Lung microvascular endothelial cell (primary cell): Measurements from ENCODE around the gene ADAMTS18. TPM values are rescaled to one million over a fixed set of nuclear protein-coding genes. Genes with fewer than 3 reads are reported as not detected.
A peak's percentile ranks its signal among the peaks of the same experiment; 100 is the strongest.

Source experiments
- DNase-seq, 2 donors: peaks; one replicate each; pipeline versions ENCODE4 v3.0.0 to v3.0.0-alpha.2; 2010; ENCODE audit warnings: low read depth in 2 of 2
- total RNA-seq: library from RNA; depleted of rRNA; stranded (reverse); fragments of >200 nt; gene quantifications from 2 replicates; pipeline ENCODE4 v1.2.1, GENCODE V29; 2014

ADAMTS18 gene
- total RNA-seq, 1 donor from 2014 or later, result 11.5 TPM

DNA sequence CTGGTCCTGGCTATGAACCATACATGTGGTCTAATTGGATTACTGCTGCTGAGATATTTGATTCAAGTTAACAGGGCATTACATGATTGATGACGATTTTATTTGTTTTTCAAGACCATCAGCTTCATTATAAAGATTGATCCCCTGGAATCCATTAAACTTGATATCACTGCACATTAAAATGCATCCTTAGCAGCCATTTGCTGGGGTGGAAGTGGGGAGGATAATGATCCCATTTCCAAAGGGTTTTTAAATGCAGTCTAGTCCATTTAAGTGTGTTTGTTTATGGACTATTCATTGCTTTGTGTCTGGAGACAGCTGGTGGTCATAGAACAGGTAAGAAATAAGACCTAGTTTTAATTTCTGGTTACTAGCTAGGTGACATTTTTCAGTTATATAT lies 40.9 kb downstream of the ADAMTS18 start:
- DNase-seq, result no peak

DNA sequence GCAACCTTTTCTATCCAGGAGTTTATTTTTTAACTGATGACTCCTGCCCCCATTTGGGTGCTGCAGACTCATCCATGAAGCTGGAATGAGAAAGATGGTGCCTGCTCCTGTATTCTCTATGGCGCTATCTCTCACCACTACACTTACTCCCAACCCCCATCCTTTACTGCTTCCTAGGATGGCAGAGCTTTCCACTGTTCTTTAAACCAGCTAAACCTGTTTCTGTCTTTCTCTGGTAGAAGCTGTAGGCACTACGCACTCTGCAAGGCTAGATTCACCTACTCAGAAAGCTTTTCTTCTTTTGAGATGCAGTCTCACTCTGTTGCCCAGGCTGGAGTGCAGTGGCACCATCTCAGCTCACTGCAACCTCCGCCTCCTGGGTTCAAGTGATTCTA lies 47.0 kb downstream of the ADAMTS18 start:
- no peak for DNase-seq

DNA sequence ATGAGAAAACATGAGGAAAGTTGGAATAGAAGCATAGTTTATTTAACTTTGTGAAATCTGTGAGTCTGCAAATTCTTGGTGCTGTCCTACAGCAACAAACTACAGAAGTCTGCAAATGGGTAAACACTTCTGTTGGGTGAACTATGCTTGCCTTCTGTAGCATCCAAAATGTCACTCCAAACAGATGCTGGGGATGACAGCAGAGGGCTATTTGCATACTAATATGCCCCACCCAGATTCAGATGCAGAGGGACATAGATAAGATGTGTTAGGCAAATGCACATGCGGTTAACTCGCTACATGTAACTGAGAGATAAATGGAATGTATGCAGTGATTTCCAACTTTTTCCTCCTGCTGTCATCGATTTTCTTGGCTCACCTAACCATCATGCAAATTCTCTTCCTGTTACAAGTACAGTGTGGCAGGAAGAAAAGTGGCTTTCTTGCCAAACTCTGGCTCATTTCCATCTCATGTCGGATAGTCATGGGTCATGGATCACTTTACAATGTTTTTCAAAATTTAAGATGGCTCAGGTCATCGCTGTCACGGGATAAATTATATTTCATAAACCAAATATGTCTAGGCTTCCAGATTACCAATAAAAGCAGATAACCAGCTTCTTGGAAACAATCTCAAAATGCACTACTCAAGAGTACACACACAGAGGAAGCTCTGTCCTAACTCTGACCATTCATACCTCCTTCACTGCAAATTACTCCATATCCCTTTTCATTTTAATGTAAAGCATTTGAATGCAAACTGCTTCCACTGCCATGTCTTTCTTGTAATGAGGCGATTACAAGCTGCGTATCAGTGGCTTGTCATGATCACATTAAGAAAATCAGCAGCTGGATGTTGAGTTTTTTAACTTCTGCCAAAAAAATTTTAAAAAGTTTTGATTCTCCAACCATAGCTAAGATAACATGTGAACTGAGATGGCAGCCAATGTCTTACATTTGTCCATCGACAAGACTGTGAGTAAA lies 47.7 kb downstream of the ADAMTS18 start:
- peak; percentile 45 to 72 for DNase-seq

DNA sequence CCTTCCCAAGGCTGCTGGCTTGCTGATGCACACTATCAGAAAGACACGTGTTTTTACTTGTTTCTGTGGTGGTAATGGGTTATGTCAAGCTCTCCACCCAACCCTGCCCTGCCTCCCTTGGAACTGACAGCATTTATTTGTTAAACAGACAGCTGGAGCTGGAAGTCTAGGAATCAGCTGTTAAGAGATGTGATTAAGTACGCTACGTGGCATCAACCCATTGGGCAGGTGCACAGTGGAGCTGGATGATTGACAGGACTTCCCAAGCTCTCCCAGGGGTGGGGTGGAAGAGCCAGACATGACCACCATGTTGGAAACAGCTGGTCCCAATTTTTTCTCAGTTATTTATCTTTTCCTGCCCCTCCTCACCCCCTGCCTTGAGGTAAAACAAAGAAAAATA lies 49.4 kb downstream of the ADAMTS18 start:
- peak in 1 of 2 donors; percentile 35 for DNase-seq

DNA sequence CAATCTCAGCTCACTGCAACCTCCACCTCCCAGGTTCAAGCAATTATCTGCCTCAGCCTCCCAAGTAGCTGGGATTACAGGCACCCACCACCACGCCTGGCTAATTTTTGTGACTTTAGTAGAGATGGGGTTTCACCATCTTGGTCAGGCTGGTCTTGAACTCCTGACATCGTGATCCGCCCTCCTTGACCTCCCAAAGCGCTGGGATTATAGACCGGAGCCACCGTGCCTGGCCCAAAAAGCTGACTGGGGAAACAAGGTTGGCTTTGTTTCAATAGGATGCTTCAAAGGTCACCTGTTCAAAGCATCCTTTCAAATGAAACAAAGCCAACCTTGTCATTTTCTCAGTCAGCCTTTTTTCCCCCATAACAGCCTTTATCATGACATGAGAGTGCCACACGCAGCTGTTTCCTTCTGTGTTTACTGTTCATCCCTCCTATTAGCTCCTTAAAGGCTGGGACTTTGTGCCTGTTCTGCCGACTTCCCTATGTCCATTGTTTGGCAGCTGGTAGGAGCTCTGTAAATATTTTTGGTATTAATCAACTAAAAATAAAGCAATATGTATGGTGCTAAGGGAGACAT lies 51.1 kb downstream of the ADAMTS18 start:
- no peak for DNase-seq

DNA sequence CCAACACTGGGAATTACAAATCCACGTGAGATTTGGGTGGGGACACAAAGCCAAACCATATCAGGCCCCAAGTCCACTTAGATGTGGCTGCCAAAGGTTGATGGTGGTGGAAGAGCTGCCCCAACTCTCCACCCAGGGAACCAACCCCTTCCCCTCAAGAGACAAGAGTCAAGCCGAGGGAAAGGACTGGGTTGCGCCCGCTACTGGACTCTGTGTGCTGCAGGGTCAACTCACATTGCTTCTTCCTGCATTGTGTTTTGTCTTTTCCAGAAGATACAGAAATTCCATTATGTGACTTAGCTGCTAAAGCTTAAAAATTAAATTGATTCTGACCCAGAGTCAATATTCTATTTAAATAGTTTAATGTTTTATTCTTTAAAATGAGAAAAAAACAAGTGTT lies 58.5 kb downstream of the ADAMTS18 start:
- DNase-seq, result no peak

DNA sequence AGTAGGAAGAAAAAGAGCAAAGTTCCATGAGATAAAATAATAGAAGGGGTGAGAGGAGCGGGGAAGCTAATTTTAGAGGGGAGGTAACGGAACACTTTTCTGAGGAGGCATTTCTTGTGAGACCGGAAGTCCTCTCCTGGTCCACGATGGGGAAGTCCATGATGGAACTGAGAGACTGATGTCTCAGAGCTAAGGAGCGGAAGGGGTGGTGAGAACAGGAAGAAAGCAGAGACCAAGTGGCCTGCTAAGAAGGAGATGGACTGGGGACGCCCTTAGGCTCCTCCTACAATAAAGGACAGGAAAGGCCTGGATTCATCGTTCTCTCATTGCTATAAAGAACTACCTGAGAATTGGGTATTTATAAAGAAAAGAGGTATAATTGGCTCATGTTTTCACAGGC lies 59.4 kb downstream of the ADAMTS18 start:
- no peak for DNase-seq

DNA sequence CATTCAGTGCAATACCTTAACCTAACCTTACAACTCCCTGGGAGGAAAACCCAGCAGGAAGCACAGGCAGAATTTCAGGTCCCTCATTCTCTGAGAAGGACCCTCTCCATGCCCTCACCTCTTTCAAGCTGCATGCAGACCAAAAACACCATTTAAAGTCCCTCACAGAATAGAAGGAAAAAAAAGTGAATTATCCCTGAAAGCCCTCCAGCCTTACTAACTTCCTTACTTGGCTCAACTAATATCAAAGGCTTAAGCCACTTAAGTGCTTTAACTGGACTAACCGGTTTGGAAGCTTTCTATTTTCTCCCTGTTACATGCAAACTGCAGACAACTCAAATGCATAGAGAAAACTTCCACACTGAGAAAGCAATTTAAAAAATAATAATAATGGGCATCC lies 60.5 kb downstream of the ADAMTS18 start:
- no peak for DNase-seq

DNA sequence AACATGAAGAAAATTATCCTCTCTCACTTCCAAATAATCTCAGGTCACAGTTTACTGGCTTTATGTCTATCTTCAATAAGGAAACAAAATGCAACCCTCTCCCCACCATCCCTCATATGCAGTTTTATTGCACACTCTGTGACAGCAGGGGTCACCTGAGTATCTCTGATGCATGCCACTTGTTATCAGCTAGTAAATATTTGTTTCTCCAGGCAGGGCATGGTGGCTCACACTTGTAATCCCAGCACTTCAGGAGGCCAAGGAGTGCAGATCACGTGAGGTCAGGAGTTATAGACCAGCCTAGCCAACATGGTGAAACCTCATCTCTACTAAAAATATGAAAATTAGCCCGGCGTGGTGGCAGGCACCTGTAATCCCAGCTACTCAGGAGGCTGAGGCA lies 61.1 kb downstream of the ADAMTS18 start:
- DNase-seq, result no peak

DNA sequence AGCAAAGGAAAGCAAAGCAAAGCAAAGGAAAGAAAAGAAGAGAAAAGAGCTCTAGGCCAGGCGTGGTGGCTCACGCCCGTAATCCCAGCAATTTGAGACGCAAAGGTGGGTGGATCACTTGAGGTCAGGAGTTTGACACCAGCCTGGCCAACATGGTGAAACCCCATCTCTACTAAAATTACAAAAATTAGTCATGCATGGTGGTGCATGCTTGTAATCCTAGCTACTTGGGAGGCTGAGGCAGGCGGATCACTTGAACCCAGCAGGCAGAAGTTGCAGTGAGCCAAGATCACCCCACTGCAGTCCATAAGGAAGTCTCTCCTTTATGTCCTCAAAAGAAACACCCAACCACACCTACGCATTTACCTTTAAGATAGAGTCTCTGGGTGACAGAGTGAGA lies 70.1 kb downstream of the ADAMTS18 start:
- DNase-seq, result no peak

DNA sequence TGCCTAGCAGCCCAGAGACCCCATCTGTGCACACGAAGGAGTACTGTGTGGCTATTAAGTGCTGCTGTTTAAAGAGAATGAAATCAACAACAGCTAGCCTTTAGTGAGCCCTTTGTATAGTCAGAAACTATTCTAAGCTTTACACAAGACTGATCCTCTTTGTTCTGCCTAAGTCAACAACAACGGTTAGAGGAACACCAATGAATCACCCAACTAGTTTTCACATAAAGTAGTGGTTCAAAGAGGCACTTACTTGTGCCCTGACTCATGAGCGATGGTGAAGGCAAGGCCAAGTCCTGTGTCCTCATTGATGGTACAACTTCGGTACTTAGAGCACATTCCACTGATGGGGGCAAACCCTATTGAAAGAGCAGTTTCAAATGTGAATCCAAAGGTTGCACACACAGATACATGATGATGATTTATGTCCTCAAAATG lies 75.8 kb downstream of the ADAMTS18 start:
- DNase-seq, result peak; percentile 20 to 57

DNA sequence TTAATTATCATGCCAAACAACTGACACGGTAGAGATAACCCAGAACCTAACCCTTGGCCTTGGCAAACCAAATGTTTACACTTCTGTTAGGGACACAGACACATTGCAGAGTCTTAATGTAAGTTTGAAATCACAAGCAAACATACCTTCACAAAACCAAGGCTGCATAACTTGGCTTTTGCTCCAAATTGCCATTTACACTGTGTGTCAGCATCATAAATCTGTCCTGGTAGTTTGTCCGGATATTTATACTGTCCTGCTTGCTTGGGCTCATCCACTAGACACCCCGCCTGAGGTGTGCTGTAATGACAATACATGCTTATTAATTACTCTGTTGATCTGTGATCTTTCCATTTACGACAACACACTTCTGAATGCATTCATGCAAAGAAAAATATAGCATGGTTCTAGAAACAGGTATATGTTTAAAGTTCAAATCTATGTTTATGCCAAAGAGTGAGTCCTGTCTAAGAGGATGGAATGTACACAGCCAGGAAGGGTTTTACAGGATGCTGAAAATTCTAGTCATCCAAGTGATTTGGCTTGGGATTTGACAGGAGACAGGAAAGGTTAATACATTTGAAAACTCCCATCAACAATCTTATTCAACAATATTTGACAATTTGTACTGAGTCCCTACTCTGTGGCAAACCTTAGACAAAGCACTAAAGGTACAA lies 81.1 kb downstream of the ADAMTS18 start:
- peak in 1 of 2 donors; percentile 65 for DNase-seq

DNA sequence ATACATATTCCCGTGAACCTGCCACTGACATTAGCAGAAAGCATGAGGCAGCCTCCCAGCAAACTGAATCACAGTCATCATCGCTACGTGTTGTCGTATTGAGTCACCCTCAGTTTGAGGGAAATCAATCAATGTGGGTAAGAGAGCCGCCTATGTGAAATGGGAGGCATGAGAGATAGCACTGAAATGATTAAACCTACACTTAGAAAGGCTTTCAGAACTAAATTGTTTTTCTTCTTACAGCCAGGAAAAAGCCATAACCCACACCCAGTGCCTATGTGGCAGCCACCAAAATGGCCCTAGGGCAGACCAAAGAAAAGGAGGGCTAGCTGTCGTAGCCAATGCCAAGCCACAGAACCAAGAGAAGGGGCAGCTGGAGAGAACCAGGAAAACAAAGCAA lies 90.5 kb downstream of the ADAMTS18 start:
- DNase-seq, result no peak

DNA sequence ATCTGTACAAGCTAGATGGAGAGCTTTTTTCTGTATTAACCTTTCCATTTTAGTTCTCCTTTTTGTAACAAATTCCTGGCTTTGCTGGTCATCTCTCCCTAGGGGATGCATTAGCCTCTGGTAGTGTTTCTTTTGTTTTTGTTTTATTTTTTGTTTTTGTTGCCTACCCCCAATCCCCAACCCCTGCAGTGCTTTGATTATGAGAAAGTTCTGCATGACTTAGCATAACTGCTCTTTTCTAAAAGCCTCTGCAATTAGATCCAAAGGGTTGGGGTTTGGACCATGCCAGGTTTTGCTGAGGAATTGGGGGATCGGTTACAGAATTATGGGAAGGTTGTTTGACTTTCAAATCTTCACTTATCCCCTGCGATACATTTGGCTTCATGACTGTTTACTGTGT lies 98.2 kb downstream of the ADAMTS18 start:
- no peak for DNase-seq

DNA sequence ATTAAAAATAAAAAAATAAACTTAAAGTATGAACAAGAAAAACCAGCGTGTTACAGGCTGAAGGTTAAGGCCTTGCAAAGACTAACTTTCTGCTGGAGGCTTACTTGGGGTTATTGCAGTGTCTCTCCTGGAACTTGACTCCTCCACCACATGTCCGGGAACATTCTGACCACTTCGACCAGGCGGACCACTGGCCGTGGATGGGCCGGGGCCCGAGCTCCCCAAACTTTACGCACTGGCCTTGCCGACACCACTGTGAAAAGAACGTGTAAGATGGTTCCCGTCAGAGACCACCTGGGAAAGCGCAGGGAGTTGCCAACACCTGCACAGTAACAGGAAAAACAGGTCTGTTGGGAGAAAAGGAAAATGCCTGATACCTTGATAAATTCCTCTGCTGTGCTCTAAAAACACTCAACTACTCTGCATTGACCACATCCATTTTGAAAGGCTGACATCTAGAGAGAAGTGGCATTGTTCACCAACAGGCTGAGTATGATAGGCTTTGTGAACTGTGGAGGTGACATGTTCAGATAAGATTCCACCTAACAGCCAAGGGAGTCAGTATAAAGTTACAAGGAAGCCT lies 99.1 kb downstream of the ADAMTS18 start:
- no peak for DNase-seq

DNA sequence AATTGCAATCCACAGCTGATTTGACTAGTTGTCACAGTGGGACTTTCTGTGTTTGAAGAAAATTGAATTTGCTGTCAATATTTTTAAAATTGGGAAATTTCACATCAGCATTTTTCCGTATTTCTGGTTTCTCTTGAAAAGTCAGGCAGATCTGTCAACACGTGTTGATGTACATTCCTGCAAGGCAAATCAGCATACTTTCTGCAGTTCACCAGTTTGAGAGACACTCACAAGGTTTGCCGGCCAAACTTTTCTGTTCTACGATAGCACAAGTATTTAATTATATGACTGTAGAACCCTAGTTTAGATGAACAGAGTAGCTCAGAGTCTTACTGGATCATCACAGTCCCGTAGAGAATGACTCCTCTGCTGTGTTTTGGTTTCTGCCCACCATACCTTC lies 102.0 kb downstream of the ADAMTS18 start:
- DNase-seq, result no peak

DNA sequence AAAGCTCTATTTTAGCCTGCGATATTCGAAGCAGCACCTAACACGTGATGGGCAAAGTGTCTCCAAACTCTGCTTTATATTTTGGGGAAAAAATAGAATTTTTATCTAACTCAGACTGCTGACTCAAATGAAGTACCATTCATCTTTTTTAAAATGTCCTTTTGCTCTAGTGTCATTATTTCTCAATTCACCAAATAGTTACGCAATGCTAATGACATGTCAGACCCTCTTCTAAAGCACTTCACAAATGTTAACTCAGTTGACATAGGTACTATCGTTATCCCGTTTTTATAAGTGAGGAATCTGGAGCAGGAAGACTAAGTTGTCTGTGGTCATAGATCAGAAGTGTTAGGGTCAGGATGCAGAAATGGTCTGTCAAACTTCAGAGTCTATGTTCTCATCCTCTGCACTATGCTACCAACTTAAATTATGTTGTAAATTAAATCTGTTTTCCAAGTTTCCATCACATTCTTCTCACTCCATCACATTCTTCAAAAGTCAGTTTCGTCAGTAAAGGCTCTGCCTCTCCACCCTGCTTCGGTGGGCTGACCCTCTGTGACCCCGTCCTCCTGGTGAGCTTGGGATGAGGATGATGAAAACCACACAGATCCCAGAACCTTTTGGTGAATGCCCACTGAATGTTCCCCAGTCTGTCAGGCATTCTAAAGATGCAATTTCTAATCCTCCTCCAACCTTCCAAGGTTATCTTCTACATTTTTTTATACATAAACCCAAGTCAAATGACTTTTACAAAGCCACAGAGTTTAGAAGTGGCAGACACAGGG lies 102.8 kb downstream of the ADAMTS18 start:
- DNase-seq, result no peak

DNA sequence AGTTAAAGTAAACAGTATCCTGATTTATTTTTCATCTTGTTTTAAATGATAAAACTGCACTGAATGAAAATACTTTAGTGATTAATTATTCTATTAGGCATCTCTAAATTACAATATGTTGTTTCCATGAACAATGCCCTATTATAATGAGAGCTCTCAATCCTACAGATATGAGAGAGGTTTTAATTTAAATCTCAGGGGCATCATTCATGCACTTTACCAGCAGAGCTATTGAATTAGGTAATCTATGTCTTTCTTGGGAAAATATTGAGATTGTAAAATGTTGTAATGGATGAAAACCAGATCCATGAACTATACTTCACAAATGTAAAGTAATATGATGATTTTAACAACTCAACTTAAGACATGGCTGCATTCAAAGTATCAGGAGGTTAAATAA lies 103.8 kb downstream of the ADAMTS18 start:
- DNase-seq, result no peak

DNA sequence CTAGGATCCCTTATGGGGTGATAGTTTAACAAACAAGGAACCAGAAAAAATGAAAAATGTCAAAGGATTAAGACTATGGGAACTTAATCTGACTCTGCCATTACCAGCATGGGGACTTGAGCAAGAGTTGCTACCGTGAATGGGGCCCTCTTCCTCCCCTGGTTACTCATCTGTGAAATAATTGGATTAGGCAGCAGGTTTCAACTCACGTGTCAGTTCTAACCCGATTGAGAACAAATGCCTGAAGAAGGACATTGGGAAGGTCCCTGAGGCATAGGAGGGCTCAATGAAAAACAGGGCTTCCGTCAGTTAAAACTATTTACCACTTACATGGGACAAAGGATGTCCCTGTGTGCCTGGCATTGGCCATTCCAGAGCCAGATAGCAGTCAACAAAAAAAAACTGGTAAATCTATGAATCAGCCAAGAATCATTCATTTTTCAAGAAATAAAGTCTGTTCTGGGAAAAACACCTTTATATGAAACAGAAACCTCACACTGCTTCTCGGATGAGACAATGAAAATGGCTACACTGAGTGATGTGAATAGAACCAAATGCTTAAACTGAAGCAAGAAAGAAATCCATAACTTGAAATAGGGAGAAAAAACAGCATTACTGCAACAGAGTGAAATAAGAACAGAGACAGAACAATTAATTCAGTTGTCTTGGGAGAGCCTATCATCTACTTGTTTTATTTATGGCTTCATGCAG lies 104.3 kb downstream of the ADAMTS18 start:
- DNase-seq, result no peak

DNA sequence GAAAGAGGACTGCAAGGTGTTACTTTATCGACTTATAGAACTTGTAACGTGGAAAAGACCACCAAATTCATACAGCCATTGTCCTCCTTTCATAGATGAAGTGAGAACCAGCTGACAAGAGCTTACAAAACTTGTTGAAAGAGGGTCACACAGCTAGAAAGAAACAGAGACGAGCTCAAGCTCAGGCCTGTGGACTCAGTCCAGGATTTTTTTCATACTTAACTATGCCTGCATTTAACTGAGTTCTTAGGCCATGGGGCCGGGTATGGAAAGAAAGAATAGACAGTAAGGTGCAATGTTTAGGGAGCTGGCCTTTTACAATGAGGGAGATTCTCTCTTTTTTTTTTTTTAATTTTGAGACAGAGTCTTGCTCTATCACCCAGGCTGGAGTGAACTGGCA lies 106.1 kb downstream of the ADAMTS18 start:
- no peak for DNase-seq

DNA sequence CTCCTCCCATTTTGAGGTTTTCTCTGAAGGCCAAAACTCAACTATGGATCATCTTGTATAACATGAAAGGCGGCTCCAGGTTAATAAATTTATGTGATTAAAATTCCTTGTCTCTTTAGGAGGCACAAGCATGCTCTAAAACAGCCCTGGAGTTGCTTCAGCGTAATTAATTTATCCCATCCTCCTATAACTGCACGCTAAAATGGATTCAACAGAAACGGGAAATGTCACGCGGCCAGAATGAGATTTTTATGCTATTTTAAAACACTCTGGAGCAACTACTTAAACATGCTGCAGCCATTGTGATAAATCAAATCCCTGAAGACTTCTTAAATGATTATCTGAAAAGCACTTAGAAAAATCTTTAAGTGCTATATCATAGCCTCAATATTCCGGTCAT lies 106.6 kb downstream of the ADAMTS18 start:
- no peak for DNase-seq
